HepG2 (cell line): ENCODE results near the gene ZNF615. TPM values are rescaled to one million over a fixed set of nuclear protein-coding genes. Genes with fewer than 3 reads are reported as not detected.

Source experiments
- ATF1 ChIP-seq: IDR thresholded peaks from 2 replicates; pipeline ENCODE4 v1.6.1; 2016; ENCODE audit warnings: mild to moderate bottlenecking, control low read depth
- CEBPB ChIP-seq: IDR thresholded peaks from 2 replicates; pipeline ENCODE4 v1.6.1; 2011; ENCODE audit warnings: low read depth, low read length, improper control_type of control experiment, borderline replicate concordance
- CERS6 ChIP-seq: sonication (generic); formaldehyde crosslinking; IDR thresholded peaks from 2 replicates; pipeline ENCODE4 v1.5.0; 2020; ENCODE audit warnings: missing genetic modification reagents
- FOSL2 ChIP-seq: sonication (generic); formaldehyde crosslinking; IDR thresholded peaks from 2 replicates; pipeline ENCODE4 v1.4.0; 2020; ENCODE audit warnings: missing genetic modification reagents
- GATAD1 ChIP-seq: IDR thresholded peaks from 2 replicates; pipeline ENCODE4 v1.6.1; 2016; ENCODE audit warnings: missing genetic modification reagents, missing compliant biosample characterization
- HHEX ChIP-seq: IDR thresholded peaks from 2 replicates; pipeline ENCODE4 v1.6.1; 2016; ENCODE audit warnings: control low read depth
- HMGA1 ChIP-seq: sonication (generic); formaldehyde crosslinking; conservative IDR thresholded peaks from 2 replicates; pipeline ENCODE4 v1.4.0; 2020; ENCODE audit warnings: missing genetic modification reagents
- IKZF1 ChIP-seq: fragments of 450-650 bp; IDR thresholded peaks from 2 replicates; pipeline ENCODE4 v1.7.1; 2016
- KMT2A ChIP-seq: sonication (generic); formaldehyde crosslinking; IDR thresholded peaks from 2 replicates; pipeline ENCODE4 v1.4.0; 2020; ENCODE audit warnings: missing genetic modification reagents
- KMT2B ChIP-seq: IDR thresholded peaks from 2 replicates; pipeline ENCODE4 v1.6.1; 2016; ENCODE audit warnings: missing genetic modification reagents, missing compliant biosample characterization
- MXD3 ChIP-seq: IDR thresholded peaks from 2 replicates; pipeline ENCODE4 v1.6.1; 2016; ENCODE audit warnings: mild to moderate bottlenecking, missing biosample characterization, missing genetic modification reagents
- MXD4 ChIP-seq: IDR thresholded peaks from 2 replicates; pipeline ENCODE4 v1.6.1; 2016; ENCODE audit warnings: mild to moderate bottlenecking, missing biosample characterization, missing genetic modification reagents
- NFKB2 ChIP-seq: sonication (generic); formaldehyde crosslinking; IDR thresholded peaks from 2 replicates; pipeline ENCODE4 v1.4.0; 2020; ENCODE audit warnings: missing genetic modification reagents, borderline replicate concordance
- PRDM15 ChIP-seq: sonication (generic); formaldehyde crosslinking; IDR thresholded peaks from 2 replicates; pipeline ENCODE4 v1.4.0; 2020; ENCODE audit warnings: missing genetic modification reagents
- RFXANK ChIP-seq: IDR thresholded peaks from 2 replicates; pipeline ENCODE4 v1.6.1; 2016
- SMAD3 ChIP-seq: sonication (generic); formaldehyde crosslinking; IDR thresholded peaks from 2 replicates; pipeline ENCODE4 v1.4.0; 2020; ENCODE audit warnings: missing genetic modification reagents
- SOX13 ChIP-seq, 3 experiments: fragments of 450-650 bp in 1 of 3; sonication (generic) in 1 of 3; formaldehyde crosslinking in 1 of 3; IDR thresholded peaks in 2 of 3; conservative IDR thresholded peaks in 1 of 3; 2 replicates each; pipeline versions ENCODE4 v1.5.0 to v1.6.1; 2016 to 2020; ENCODE audit warnings: antibody characterized with exemption in 1 of 3, mild to moderate bottlenecking in 1 of 3, missing compliant biosample characterization in 1 of 3, missing genetic modification reagents in 1 of 3, moderate library complexity in 1 of 3
- TAF15 ChIP-seq: fragments of 200-400 bp; formaldehyde crosslinking; IDR thresholded peaks from one replicate; pipeline ENCODE4 v1.6.1; 2018; ENCODE audit warnings: mild to moderate bottlenecking, low read depth, low read length; ENCODE audit not compliant: poor library complexity, severe bottlenecking
- TP53 ChIP-seq: sonication (generic); formaldehyde crosslinking; conservative IDR thresholded peaks from 2 replicates; pipeline ENCODE4 v1.4.0; 2020; ENCODE audit warnings: missing genetic modification reagents
- U2AF2 ChIP-seq: fragments of 200-400 bp; formaldehyde crosslinking; IDR thresholded peaks from 2 replicates; pipeline ENCODE4 v1.6.1; 2017; ENCODE audit warnings: low read depth, mild to moderate bottlenecking, low read length
- ZNF264 ChIP-seq: sonication (generic); formaldehyde crosslinking; IDR thresholded peaks from 2 replicates; pipeline ENCODE4 v1.4.0; 2020; ENCODE audit warnings: missing genetic modification reagents
- ZNF740 ChIP-seq: sonication (generic); formaldehyde crosslinking; IDR thresholded peaks from 2 replicates; pipeline ENCODE4 v1.4.0; 2020; ENCODE audit warnings: missing genetic modification reagents
- ZNF75D ChIP-seq: sonication (generic); formaldehyde crosslinking; IDR thresholded peaks from 2 replicates; pipeline ENCODE4 v1.8.1; 2023; ENCODE audit warnings: missing genetic modification reagents, mild to moderate bottlenecking, borderline replicate concordance
- polyA plus RNA-seq, 8 experiments: library from polyadenylated mRNA; depleted of rRNA in 3 of 8; stranded (reverse) in 7 of 8; unstranded in 1 of 8; fragments of >200 nt; fragmentation: Illumina TruSeq in 4 of 8; extraction: Trizol in 4 of 8; gene quantifications; 2 replicates each; pipeline versions ENCODE4 v1.2.1 to v1.2.3, GENCODE V29; 2011 to 2016; ENCODE audit warnings: low read depth in 4 of 8, missing spikeins in 1 of 8, mixed read lengths in 1 of 8; ENCODE audit not compliant: insufficient read depth in 1 of 8
- total RNA-seq, 5 experiments: library from RNA; depleted of rRNA; stranded (reverse); fragments of >200 nt; fragmentation: Illumina TruSeq; extraction: Trizol; gene quantifications; 2 replicates each; pipeline ENCODE4 v1.2.3, GENCODE V29; 2016; ENCODE audit warnings: low read depth in 1 of 5
- TF ChIP-seq, protein P1 (sequence below): sonication (generic); formaldehyde crosslinking; IDR thresholded peaks from 2 replicates; pipeline ENCODE4 v1.9.0; 2021; ENCODE audit warnings: missing genetic modification reagents, mild to moderate bottlenecking, borderline replicate concordance

Gene ZNF615
- total and polyA plus RNA-seq, 2 of the 13 experiments (the other 11 are each of a cell fraction or from before 2014, with no cell fraction given): 5.2 to 7.8 TPM

DNA sequence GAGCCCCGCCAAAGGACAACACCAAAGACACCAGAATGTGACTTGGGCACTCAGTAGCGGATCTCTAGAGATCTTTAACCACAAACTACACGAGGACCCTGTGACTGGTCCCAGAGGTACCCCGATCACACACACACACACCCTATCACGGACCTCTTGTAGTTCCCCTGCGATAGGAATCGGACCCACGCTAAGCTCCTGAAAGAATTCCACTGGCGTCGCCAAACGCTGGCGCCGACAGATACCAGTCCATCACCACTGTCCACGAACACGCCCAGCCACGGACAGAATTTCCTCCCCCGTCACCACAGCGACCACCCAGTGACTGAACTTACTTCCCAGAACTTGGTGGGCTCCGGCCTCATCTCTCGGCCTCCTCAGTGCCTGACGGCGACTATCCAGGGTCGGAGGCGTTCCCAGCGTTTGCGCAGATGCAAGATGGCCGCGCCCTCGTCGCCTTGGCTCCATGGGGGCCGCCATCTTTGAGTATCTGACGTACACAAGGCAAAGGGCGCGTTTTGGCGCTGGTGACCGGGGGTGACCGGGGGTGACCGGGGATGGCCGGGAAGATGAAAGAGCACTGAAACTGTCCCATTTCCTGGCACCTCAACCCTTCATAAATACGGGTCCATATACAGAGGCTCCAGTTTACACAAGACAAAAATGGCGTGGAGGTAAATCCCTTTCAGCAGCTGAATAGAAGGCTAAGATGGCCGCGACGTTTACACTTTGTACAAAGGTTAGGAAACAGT, at the start of gene ZNF615 (continued):
- TF ChIP-seq IKZF1: no peak
- TF ChIP-seq HMGA1 (CRISPR knock-in tag): no peak
- TF ChIP-seq SOX13 (IDR thresholded peaks at IDR 0.05): no peak
- TF ChIP-seq SOX13 (CRISPR knock-in tag; conservative IDR thresholded peaks at IDR 0.05 in 1 of 2, IDR thresholded peaks at IDR 0.05 in 1 of 2): peak; percentile 36 to 66; a peak in 2 of 4 replicates
- no peak for TF ChIP-seq PRDM15 (CRISPR knock-in tag)
- no peak for TF ChIP-seq TAF15
- peak; percentile 61; the same call in 1 of the 2 replicates for TF ChIP-seq GATAD1
- TF ChIP-seq KMT2A (CRISPR knock-in tag): peak; percentile 81; the same call in 1 of the 2 replicates
- TF ChIP-seq KMT2B (CRISPR knock-in tag): peak; percentile 89
- TF ChIP-seq MXD4 (CRISPR knock-in tag): peak; percentile 40; the same call in 1 of the 2 replicates
- TF ChIP-seq SMAD3 (CRISPR knock-in tag): peak; percentile 53; the same call in 1 of the 2 replicates
- 0 out of 2 replicates have a peak, but pooled peaks have one; percentile 17 for TF ChIP-seq NFKB2 (CRISPR knock-in tag)
- TF ChIP-seq TP53 (CRISPR knock-in tag): no peak
- TF ChIP-seq MXD3 (CRISPR knock-in tag): 0 out of 2 replicates have a peak, but pooled peaks have one; percentile 50
- TF ChIP-seq HHEX (CRISPR knock-in tag): no peak
- TF ChIP-seq ZNF740: no peak
- TF ChIP-seq, protein P1, sequence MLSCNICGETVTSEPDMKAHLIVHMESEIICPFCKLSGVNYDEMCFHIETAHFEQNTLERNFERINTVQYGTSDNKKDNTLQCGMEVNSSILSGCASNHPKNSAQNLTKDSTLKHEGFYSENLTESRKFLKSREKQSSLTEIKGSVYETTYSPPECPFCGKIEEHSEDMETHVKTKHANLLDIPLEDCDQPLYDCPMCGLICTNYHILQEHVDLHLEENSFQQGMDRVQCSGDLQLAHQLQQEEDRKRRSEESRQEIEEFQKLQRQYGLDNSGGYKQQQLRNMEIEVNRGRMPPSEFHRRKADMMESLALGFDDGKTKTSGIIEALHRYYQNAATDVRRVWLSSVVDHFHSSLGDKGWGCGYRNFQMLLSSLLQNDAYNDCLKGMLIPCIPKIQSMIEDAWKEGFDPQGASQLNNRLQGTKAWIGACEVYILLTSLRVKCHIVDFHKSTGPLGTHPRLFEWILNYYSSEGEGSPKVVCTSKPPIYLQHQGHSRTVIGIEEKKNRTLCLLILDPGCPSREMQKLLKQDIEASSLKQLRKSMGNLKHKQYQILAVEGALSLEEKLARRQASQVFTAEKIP (CRISPR knock-in tag): no peak
- no peak for TF ChIP-seq CEBPB
- peak; percentile 88; the same call in 1 of the 2 replicates for TF ChIP-seq U2AF2
- TF ChIP-seq CERS6 (CRISPR knock-in tag): no peak
- peak; percentile 80 for TF ChIP-seq ZNF264 (CRISPR knock-in tag)
- TF ChIP-seq FOSL2 (CRISPR knock-in tag): peak; percentile 20; the same call in 1 of the 2 replicates
- TF ChIP-seq RFXANK: no peak
- TF ChIP-seq ATF1 (CRISPR knock-in tag): no peak
- TF ChIP-seq ZNF75D (CRISPR knock-in tag): no peak
